ENCODE measurements around the gene AXIN1.

- no peak for TF ChIP-seq POLR2A (IDR thresholded peaks at IDR 0.05)
- TF ChIP-seq CTCF (IDR thresholded peaks at IDR 0.05) = no peak
- TF ChIP-seq EP300 (IDR thresholded peaks at IDR 0.05) = no peak
These were observed 46.2 kb upstream of the AXIN1 start for GRCh38 chr16:398561-399339.
